HepG2 (cell line): ENCODE data around the gene LAG3. TPM values are rescaled to one million over a fixed set of nuclear protein-coding genes. Genes with fewer than 3 reads are reported as not detected.

Experiments
- CBX5 ChIP-seq: sonication (generic); formaldehyde crosslinking; IDR thresholded peaks from 2 replicates; pipeline ENCODE4 v1.4.0; 2020; ENCODE audit warnings: missing genetic modification reagents, borderline replicate concordance
- CHCHD3 ChIP-seq: sonication (generic); formaldehyde crosslinking; IDR thresholded peaks from 2 replicates; pipeline ENCODE4 v1.8.0; 2022; ENCODE audit warnings: mild to moderate bottlenecking, missing genetic modification reagents, moderate library complexity
- FIP1L1 ChIP-seq: fragments of 200-400 bp; formaldehyde crosslinking; IDR thresholded peaks from 2 replicates; pipeline ENCODE4 v1.6.1; 2018; ENCODE audit warnings: low read depth, mild to moderate bottlenecking, low read length, moderate library complexity, borderline replicate concordance; ENCODE audit not compliant: insufficient read depth
- GABPA ChIP-seq, 2 experiments: IDR thresholded peaks; 2 replicates each; pipeline ENCODE4 v1.6.1; 2011 to 2016; ENCODE audit warnings: low read depth in 2 of 2, low read length in 1 of 2, missing biosample characterization in 1 of 2, missing genetic modification characterization in 1 of 2
- GATA4 ChIP-seq: sonication (generic); IDR thresholded peaks from 2 replicates; pipeline ENCODE4 v1.6.1; 2016; ENCODE audit warnings: antibody characterized with exemption, low read depth, borderline replicate concordance
- HNRNPLL ChIP-seq: fragments of 200-400 bp; formaldehyde crosslinking; IDR thresholded peaks from 2 replicates; pipeline ENCODE4 v1.6.1; 2017; ENCODE audit warnings: mild to moderate bottlenecking, low read depth, low read length; ENCODE audit not compliant: poor library complexity, severe bottlenecking
- LRRFIP1 ChIP-seq: sonication (generic); formaldehyde crosslinking; conservative IDR thresholded peaks from 2 replicates; pipeline ENCODE4 v1.4.0; 2020; ENCODE audit warnings: missing genetic modification reagents
- NRL ChIP-seq: sonication (generic); formaldehyde crosslinking; IDR thresholded peaks from 2 replicates; pipeline ENCODE4 v1.5.0; 2020; ENCODE audit warnings: missing genetic modification reagents, mild to moderate bottlenecking, moderate library complexity, borderline replicate concordance
- RCOR2 ChIP-seq: IDR thresholded peaks from 2 replicates; pipeline ENCODE4 v1.6.1; 2016; ENCODE audit warnings: missing biosample characterization, missing genetic modification reagents
- REL ChIP-seq: sonication (generic); formaldehyde crosslinking; conservative IDR thresholded peaks from 2 replicates; pipeline ENCODE4 v1.8.0; 2022; ENCODE audit warnings: mild to moderate bottlenecking, missing genetic modification reagents, moderate library complexity
- SMAD1 ChIP-seq: sonication (generic); formaldehyde crosslinking; IDR thresholded peaks from 2 replicates; pipeline ENCODE4 v1.4.0; 2020; ENCODE audit warnings: missing genetic modification reagents, low read depth, mild to moderate bottlenecking, borderline replicate concordance
- SNAPC4 ChIP-seq: sonication (generic); formaldehyde crosslinking; IDR thresholded peaks from 2 replicates; pipeline ENCODE4 v1.4.0; 2020; ENCODE audit warnings: mild to moderate bottlenecking, missing genetic modification reagents
- SOX13 ChIP-seq, 3 experiments: fragments of 450-650 bp in 1 of 3; sonication (generic) in 1 of 3; formaldehyde crosslinking in 1 of 3; IDR thresholded peaks in 2 of 3; conservative IDR thresholded peaks in 1 of 3; 2 replicates each; pipeline versions ENCODE4 v1.5.0 to v1.6.1; 2016 to 2020; ENCODE audit warnings: antibody characterized with exemption in 1 of 3, mild to moderate bottlenecking in 1 of 3, missing compliant biosample characterization in 1 of 3, missing genetic modification reagents in 1 of 3, moderate library complexity in 1 of 3
- TBP ChIP-seq: sonication (generic); formaldehyde crosslinking; IDR thresholded peaks from 2 replicates; pipeline ENCODE4 v1.5.0; 2020; ENCODE audit warnings: missing genetic modification reagents
- ZNF263 ChIP-seq: sonication (generic); formaldehyde crosslinking; IDR thresholded peaks from 2 replicates; pipeline ENCODE4 v1.4.0; 2020; ENCODE audit warnings: missing genetic modification reagents
- ZNF484 ChIP-seq: sonication (generic); formaldehyde crosslinking; IDR thresholded peaks from 2 replicates; pipeline ENCODE4 v1.5.1; 2020; ENCODE audit warnings: mild to moderate bottlenecking, low read depth, missing genetic modification reagents, borderline replicate concordance
- ZNF614 ChIP-seq: IDR thresholded peaks from 2 replicates; pipeline ENCODE4 v1.6.1; 2018; ENCODE audit warnings: missing biosample characterization, missing genetic modification reagents, inconsistent platforms, borderline replicate concordance
- ZNF766 ChIP-seq: sonication (generic); formaldehyde crosslinking; IDR thresholded peaks from 2 replicates; pipeline ENCODE4 v1.5.0; 2020; ENCODE audit warnings: missing genetic modification reagents, borderline replicate concordance
- ZNF768 ChIP-seq: sonication (generic); formaldehyde crosslinking; IDR thresholded peaks from 2 replicates; pipeline ENCODE4 v1.4.0; 2020; ENCODE audit warnings: missing genetic modification reagents
- ZSCAN12 ChIP-seq: sonication (generic); formaldehyde crosslinking; IDR thresholded peaks from 2 replicates; pipeline ENCODE4 v1.9.0; 2021; ENCODE audit warnings: mild to moderate bottlenecking, missing genetic modification reagents
- polyA plus RNA-seq, 8 experiments: library from polyadenylated mRNA; depleted of rRNA in 3 of 8; stranded (reverse) in 7 of 8; unstranded in 1 of 8; fragments of >200 nt; fragmentation: Illumina TruSeq in 4 of 8; extraction: Trizol in 4 of 8; gene quantifications; 2 replicates each; pipeline versions ENCODE4 v1.2.1 to v1.2.3, GENCODE V29; 2011 to 2016; ENCODE audit warnings: low read depth in 4 of 8, missing spikeins in 1 of 8, mixed read lengths in 1 of 8; ENCODE audit not compliant: insufficient read depth in 1 of 8
- total RNA-seq, 5 experiments: library from RNA; depleted of rRNA; stranded (reverse); fragments of >200 nt; fragmentation: Illumina TruSeq; extraction: Trizol; gene quantifications; 2 replicates each; pipeline ENCODE4 v1.2.3, GENCODE V29; 2016; ENCODE audit warnings: low read depth in 1 of 5

The LAG3 gene
- total and polyA plus RNA-seq, 2 of the 13 experiments (the other 11 are each of a cell fraction or from before 2014, with no cell fraction given), result 0.11 to 0.26 TPM

GRCh38 chr12:6752921-6753771 is 19.2 kb upstream of the LAG3 start, which contains the start of gene MLF2 (continued):
- peak; percentile 71 for TF ChIP-seq GABPA (IDR thresholded peaks at IDR 0.05; ENCODE audit: low read depth, low read length)
- TF ChIP-seq GABPA (CRISPR knock-in tag; IDR thresholded peaks at IDR 0.05; ENCODE audit: low read depth), result peak; percentile 85
- peak; percentile 61; the same call in 1 of the 2 replicates for TF ChIP-seq CBX5 (CRISPR knock-in tag)
- peak; percentile 37; the same call in 1 of the 2 replicates for TF ChIP-seq GATA4
- TF ChIP-seq SMAD1, result no peak
- no peak for TF ChIP-seq LRRFIP1
- peak; percentile 14; the same call in 1 of the 2 replicates for TF ChIP-seq ZNF768 (CRISPR knock-in tag)
- TF ChIP-seq ZNF484 (CRISPR knock-in tag), result no peak
- peak; percentile 49 for TF ChIP-seq HNRNPLL
- TF ChIP-seq ZSCAN12 (CRISPR knock-in tag), result no peak
- peak; percentile 46; the same call in 1 of the 2 replicates for TF ChIP-seq ZNF614
- TF ChIP-seq RCOR2 (CRISPR knock-in tag), result 0 out of 2 replicates have a peak, but pooled peaks have one; percentile 31
- TF ChIP-seq SOX13 (IDR thresholded peaks at IDR 0.05), result no peak
- TF ChIP-seq SOX13 (CRISPR knock-in tag; conservative IDR thresholded peaks at IDR 0.05 in 1 of 2, IDR thresholded peaks at IDR 0.05 in 1 of 2), result 0 out of 4 replicates have a peak, but pooled peaks of 1 of the 2 experiments have one; percentile 28
- 0 out of 2 replicates have a peak, but pooled peaks have one; percentile 37 for TF ChIP-seq NRL (CRISPR knock-in tag)
- no peak for TF ChIP-seq TBP
- 0 out of 2 replicates have a peak, but pooled peaks have one; percentile 52 for TF ChIP-seq ZNF766
- 0 out of 2 replicates have a peak, but pooled peaks have one; percentile 67 for TF ChIP-seq SNAPC4 (CRISPR knock-in tag)
- TF ChIP-seq ZNF263 (CRISPR knock-in tag), result peak; percentile 66; the same call in 1 of the 2 replicates
- TF ChIP-seq CHCHD3 (CRISPR knock-in tag), result no peak
- TF ChIP-seq FIP1L1, result no peak
- TF ChIP-seq REL (CRISPR knock-in tag), result no peak
